ENCODE measurements around the gene NLGN2. TPM values are rescaled to one million over a fixed set of nuclear protein-coding genes. Genes with fewer than 3 reads are reported as not detected.

NLGN2 gene
- total and polyA plus RNA-seq, 2 of the 8 experiments (the other 6 are each of a cell fraction or from before 2014, with no cell fraction given), result 21.2 to 62.8 TPM

- peaks cover 6% of the 10 kb centered on the region; the same call in 1 of the 2 replicates for H3K23me2 ChIP-seq (ENCODE audit: low read depth, low read length)
- no peak overlapping the region for H4K5ac ChIP-seq (ENCODE audit: insufficient read length, low read depth, low read length)
- H3K79me2 ChIP-seq (ENCODE audit: control insufficient read depth in 1 of 2, insufficient read depth in 2 of 2, low read length in 2 of 2), result no peaks in the 10 kb centered on the region
- no peak overlapping the region for H3K4me2 ChIP-seq (ENCODE audit: insufficient read depth in 1 of 2, low read depth in 2 of 2, low read length in 2 of 2)
- H3K4me1 ChIP-seq (replicated peaks in 1 of 4; ENCODE audit: control insufficient read depth in 3 of 4, insufficient read depth in 4 of 4, low read length in 3 of 4), result peaks cover 3 to 8% (median 6%) of the 10 kb centered on the region in 4 experiments; a peak in 6 of 7 replicates
- CTCF ChIA-PET (ENCODE audit: partially characterized antibody), result interaction anchor here (0.6 to 1.3 kb wide), 4 partner anchors 8 to 208 kb away, joined by 3 to 4 read pairs (median 3); no protein-coding TSS in a partner anchor
- no peak overlapping the region for H3K27ac ChIP-seq (ENCODE audit: low read depth, low read length)
- peaks cover 0 to 7% (median 5%) of the 10 kb centered on the region in 4 experiments; a peak in 6 of 7 replicates for H3K27me3 ChIP-seq (replicated peaks in 1 of 4; ENCODE audit: control insufficient read depth in 3 of 4, extremely low read depth in 1 of 4, insufficient read depth in 3 of 4, low read length in 3 of 4)
- POLR2A ChIA-PET (ENCODE audit: partially characterized antibody), result interaction anchor here (1.0 to 15.5 kb wide), 2 partner anchors 9 to 33 kb away, joined by 3 to 339 read pairs; partner anchors contain the start of genes FGF11, POLR2A, SLC35G6 and ZBTB4
- H2AK5ac ChIP-seq (ENCODE audit: low read depth, low read length), result no peak overlapping the region
- no peak overlapping the region for H3K18ac ChIP-seq (ENCODE audit: extremely low read depth, low read length)
- H4K8ac ChIP-seq (ENCODE audit: extremely low read depth, insufficient read depth, low read length), result no peak overlapping the region
- H2BK5ac ChIP-seq (ENCODE audit: low read depth, low read length), result no peak overlapping the region
- H2BK15ac ChIP-seq (ENCODE audit: low read length), result no peak overlapping the region
- H3K56ac ChIP-seq (replicated peaks; ENCODE audit: insufficient read length, low read depth, low read length), result no peak overlapping the region
- H3K36me3 ChIP-seq (ENCODE audit: control insufficient read depth in 2 of 4, insufficient read depth in 4 of 4, low read length in 3 of 4), result no peaks in the 10 kb centered on the region; a peak in 1 of 8 replicates
- DNase-seq (ENCODE audit: low read depth in 1 of 2, low spot score in 2 of 2) (no peak), FAIRE-seq (no peak)
- WGBS, 2 experiments (ENCODE audit: extremely low coverage in 1 of 2, insufficient coverage in 1 of 2, insufficient read length in 1 of 2, insufficient replicate concordance in 2 of 2, low coverage in 1 of 2, low lambda C conversion rate in 2 of 2, missing lambda C conversion rate in 1 of 2), result 93% methylated on average over 7 of the region's 7 CpGs; no CpG with 5 or more reads in 1 of the 2 experiments
- no peaks in the 10 kb centered on the region for H3K9me3 ChIP-seq (ENCODE audit: insufficient read depth in 2 of 2, low read depth in 1 of 2, low read length in 1 of 2)
- no peak overlapping the region for H2BK12ac ChIP-seq (ENCODE audit: low read depth, low read length)
- no peak overlapping the region for H4K91ac ChIP-seq (replicated peaks; ENCODE audit: insufficient read length, low read length)
- H3K9ac ChIP-seq (replicated peaks in 1 of 4; ENCODE audit: extremely low read depth in 1 of 4, low read depth in 3 of 4, low read length in 3 of 4), result no peak overlapping the region
- no peak overlapping the region for H2BK20ac ChIP-seq (ENCODE audit: low read length)
- H4K20me1 ChIP-seq (replicated peaks in 1 of 2; ENCODE audit: control insufficient read depth in 1 of 2, insufficient read depth in 2 of 2, low read length in 2 of 2), result no peaks in the 10 kb centered on the region
- H3K4ac ChIP-seq (replicated peaks; ENCODE audit: insufficient read length, low read depth, low read length), result no peak overlapping the region
- H3K23ac ChIP-seq (ENCODE audit: insufficient read length), result no peak overlapping the region
- no peak overlapping the region for H3K14ac ChIP-seq (ENCODE audit: insufficient read length)
- no peak overlapping the region for H2AFZ ChIP-seq (ENCODE audit: low read length)
- no peak overlapping the region for H2BK120ac ChIP-seq (replicated peaks; ENCODE audit: low read depth, low read length)
- no peaks in the 10 kb centered on the region for H3K79me1 ChIP-seq (ENCODE audit: low read depth, low read length)
- H3K4me3 ChIP-seq (ENCODE audit: extremely low read depth in 1 of 4, insufficient read depth in 2 of 4, low read depth in 3 of 4, low read length in 4 of 4), result no peak overlapping the region
- no peak for TF ChIP-seq ASH2L (IDR thresholded peaks at IDR 0.05; ENCODE audit: low read length)
- no peak for TF ChIP-seq PHF8 (conservative IDR thresholded peaks at IDR 0.05; ENCODE audit: low read depth, low read length)
- TF ChIP-seq RNF2 (IDR thresholded peaks at IDR 0.05; ENCODE audit: borderline replicate concordance, low read depth, low read length, missing control alignments, poor library complexity, severe bottlenecking), result no peak
- no peak for TF ChIP-seq TEAD4 (IDR thresholded peaks at IDR 0.05; ENCODE audit: low read depth, low read length)
- TF ChIP-seq CTCF (IDR thresholded peaks at IDR 0.05; ENCODE audit: control extremely low read depth in 1 of 3, insufficient read depth in 1 of 3, low read depth in 1 of 3, low read length in 3 of 3), result no peak
- no peak for TF ChIP-seq ATF2 (IDR thresholded peaks at IDR 0.05; ENCODE audit: low read length)
- no peak for TF ChIP-seq CREB1 (IDR thresholded peaks at IDR 0.05)
- TF ChIP-seq CBX5 (IDR thresholded peaks at IDR 0.05; ENCODE audit: low read depth, low read length), result no peak
- TF ChIP-seq JUND (IDR thresholded peaks at IDR 0.05; ENCODE audit: low read length), result no peak
Observed at GRCh38 chr17:7448461-7448860, 40.8 kb downstream of the NLGN2 start.
